Caki2 (cell line): ENCODE results near the gene GGA3. TPM values are rescaled to one million over a fixed set of nuclear protein-coding genes. Genes with fewer than 3 reads are reported as not detected.
"Not testable (repeated sequence)": the region's sequence is repeated elsewhere in the genome, so short reads cannot be mapped to it uniquely, and the experiment has no call there.

ENCODE experiments used
- DNase-seq: peaks from one replicate; pipeline ENCODE4 v3.0.0-alpha.2; 2015; ENCODE audit warnings: low read depth
- in situ Hi-C: cut with HindIII; loops from 2 replicates; pipeline ENCODE4 v1.10.0; 2016; ENCODE audit warnings: low sequenced_read_pairs, low pct_unique_long_range_greater_than_20kb, mixed read lengths
- total RNA-seq: library from RNA; depleted of rRNA; stranded (reverse); fragments of >200 nt; shearing (Covaris generic); gene quantifications from 2 replicates; pipeline ENCODE4 v1.2.3, GENCODE V29; 2014; ENCODE audit warnings: low replicate concordance; rRNA removed

GGA3 gene, protein sequence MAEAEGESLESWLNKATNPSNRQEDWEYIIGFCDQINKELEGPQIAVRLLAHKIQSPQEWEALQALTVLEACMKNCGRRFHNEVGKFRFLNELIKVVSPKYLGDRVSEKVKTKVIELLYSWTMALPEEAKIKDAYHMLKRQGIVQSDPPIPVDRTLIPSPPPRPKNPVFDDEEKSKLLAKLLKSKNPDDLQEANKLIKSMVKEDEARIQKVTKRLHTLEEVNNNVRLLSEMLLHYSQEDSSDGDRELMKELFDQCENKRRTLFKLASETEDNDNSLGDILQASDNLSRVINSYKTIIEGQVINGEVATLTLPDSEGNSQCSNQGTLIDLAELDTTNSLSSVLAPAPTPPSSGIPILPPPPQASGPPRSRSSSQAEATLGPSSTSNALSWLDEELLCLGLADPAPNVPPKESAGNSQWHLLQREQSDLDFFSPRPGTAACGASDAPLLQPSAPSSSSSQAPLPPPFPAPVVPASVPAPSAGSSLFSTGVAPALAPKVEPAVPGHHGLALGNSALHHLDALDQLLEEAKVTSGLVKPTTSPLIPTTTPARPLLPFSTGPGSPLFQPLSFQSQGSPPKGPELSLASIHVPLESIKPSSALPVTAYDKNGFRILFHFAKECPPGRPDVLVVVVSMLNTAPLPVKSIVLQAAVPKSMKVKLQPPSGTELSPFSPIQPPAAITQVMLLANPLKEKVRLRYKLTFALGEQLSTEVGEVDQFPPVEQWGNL
- 8.7 and 14.0 TPM in 2 replicates for total RNA-seq

DNA sequence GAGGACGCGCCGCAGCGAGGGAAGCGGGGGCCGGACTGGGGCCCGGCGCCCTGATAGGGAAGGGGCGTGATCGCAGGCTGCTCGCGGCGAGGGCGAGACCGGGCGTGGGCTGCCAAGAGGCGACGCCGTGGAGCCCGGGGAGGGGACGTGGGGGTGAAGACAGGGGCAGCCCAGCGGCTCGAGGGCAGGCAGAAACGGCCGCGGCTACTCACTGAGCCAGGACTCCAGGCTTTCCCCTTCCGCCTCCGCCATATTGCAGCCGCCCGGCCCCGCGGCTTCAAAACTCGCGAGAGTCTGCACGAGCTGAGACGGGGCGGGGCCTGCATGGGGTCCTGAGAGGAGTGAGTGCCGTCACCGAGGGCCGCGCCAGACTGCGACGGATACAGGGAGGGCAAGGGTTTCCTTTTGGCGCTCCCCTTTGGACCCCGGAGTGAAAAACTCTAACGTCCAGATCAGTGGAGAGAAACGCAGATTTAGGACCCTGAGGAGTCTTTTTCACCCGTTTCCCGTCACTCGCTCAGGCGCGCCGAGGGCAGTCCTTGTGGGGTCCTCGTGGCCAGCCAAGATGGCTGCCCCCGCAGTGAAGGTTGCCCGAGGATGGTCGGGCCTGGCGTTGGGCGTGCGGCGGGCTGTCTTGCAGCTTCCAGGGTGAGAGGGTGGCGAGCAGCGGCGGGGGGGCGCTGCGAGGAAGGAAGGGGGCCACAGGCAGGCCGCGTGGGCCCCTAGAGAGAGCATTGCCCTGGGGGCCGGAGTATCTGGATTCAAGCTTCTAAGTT, at the start of gene GGA3, which contains the start of gene MRPS7:
TSS of gene GGA3 (minus strand) at position 271 of the 776 bp plus-strand sequence. CDS start at position 252, 19 bp downstream.
TSS of gene MRPS7 (plus strand) at position 544 of the 776 bp plus-strand sequence. CDS start at position 566, 22 bp downstream.
- peak; percentile 95 for DNase-seq
- in situ Hi-C loops = no loop called here

DNA sequence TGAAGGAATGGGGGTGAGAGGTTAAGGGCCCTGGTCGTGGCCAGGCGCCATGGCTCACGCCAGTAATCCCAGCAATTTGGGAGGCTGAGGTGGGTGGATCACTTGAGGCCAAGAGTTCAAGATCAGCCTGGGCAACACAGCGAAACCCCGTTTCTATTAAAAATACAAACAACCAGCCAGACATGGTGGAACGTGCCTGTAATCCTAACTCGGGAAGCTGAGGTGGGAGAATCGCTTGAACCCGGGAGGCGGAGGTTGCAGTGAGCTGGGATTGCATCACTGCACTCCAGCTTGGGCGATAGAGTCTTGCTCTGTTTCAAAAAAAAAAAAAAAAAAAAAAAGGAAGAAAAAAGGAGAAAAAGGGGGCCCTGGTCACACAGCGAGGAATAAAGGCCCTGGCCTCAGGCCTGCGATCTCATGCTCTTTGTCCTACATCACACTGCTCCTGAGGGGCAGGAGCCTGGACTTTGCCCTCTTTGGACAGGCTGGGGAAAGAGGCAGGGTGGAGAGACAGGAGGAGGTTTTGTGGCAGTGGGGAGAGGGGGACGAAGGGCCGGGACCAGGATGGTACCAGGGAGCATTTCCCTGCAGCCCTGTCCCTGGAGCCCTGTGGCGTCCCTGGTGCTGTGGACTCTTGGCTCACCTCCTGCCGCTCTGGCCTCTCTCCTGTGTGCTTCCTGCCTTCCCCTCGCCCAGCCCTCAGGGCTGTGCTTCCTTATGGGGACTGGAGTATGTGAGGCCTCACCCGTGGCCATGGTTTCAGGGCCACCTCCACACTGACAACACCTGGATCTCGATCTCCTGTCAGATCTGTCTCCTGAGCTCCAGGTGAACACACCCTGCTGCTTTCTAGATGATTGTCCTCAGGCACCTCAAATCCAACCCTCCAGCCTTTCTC, 47.6 kb upstream of the GGA3 start:
- no peak for DNase-seq
- in situ Hi-C loops = no loop called here

DNA sequence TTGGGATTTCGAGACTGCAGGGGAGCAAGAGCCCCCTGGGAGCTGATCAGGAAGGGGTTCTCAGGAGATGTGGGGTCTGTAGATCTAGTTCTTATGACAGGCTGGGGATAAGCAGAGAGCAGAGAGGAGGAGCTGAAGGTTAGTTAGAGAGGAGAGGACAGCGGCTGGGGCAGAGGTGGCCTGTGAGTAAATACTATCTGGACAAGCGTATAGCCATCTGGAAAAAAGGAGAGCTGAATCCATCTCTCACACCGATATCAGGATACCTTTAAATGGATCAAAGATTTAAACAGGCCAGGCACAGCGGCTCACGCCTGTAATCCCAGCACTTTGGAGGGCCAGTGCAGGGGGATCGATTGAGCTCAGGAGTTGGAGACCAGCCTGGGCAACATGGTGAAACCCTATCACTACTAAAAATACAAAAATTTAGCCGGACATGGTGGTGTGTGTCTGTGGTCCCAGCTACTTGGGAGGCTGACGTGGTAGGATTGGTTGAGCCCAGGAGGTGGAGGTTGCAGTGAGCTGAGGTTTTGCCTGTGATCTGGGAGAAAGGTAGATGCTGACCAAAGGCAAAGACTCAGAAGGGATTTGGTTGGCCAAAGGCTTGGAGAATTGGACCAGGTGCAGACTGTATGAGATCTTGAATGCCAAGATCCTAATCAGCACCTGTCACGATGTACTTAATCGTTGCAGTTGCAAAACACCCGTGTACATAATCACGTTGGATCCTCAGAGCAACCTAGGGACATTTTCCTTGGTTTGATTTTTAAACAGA, 46.7 kb upstream of the GGA3 start:
- DNase-seq = no peak
- in situ Hi-C loops = no loop called here

DNA sequence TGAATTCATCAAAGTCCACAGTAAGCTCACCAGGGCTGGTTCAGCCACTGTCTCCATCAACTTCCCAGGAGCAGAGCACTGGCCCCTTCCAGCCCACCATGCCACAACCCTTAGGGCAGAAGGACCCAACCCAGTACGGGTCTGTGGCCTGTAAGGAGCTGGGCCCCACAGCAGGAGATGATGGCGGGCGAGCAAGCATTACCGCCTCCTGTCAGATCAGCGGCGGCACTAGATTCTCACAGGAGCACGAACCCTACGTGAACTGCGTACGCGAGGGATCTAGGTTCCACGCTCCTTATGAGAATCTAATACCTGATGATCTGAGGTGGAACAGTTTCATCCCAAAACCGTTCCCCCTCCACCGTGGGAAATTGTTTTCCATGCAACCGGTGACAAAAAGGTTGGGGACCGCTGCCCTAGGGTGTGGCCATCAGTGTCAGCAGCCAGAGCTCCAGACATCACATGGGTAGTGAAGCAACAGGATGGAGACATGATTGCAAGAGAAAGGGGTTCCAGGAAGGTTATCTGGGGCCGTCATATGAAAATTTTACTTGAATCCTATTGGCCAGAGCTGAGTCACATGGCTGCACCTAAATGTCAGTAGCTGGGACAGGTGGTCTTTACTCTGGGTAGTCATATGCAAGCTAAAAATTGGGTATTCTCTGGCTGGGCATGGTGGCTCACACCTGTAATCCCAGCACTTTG, 40.2 kb upstream of the GGA3 start:
- DNase-seq = no peak
- in situ Hi-C loops = no loop called here

DNA sequence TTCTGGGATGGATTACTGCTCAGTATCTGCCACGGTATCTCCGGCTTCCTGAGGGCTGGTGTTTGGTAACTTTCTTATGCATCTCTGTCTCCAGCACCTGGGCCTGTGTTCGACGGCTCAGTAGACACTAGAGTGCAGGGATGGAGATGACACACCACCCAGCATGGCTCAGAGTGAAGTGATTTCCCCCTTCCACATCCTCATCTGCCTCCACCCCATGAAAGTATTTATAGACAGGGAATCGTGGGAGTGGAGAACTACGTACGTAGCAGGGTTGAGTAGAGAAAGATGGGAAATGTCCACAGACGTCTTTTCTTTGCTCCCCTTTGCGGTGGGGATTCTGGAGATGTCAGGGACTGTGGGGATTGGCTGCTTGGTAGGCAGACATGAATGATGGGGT, 39.6 kb upstream of the GGA3 start:
- in situ Hi-C loops = no loop called here
- no peak for DNase-seq

DNA sequence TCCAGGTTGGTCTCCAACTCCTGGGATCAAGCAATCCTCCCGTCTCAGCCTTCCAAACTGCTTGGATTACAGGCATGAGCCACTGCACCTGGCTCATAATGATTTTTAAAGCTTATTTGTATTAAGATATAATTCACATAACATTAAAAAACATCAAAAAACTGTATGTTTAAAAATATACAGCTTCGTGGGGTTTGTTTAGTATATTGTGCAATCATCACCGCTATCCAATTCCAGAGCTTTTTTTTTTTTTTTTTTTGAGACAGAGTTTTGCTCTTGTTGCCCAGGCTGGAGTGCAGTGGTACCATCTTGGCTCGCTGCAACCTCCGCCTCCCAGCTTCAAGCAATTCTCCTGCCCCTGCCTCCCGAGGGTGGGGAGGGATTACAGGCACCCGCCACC, 38.9 kb upstream of the GGA3 start:
- DNase-seq = no peak
- in situ Hi-C loops = no loop called here

DNA sequence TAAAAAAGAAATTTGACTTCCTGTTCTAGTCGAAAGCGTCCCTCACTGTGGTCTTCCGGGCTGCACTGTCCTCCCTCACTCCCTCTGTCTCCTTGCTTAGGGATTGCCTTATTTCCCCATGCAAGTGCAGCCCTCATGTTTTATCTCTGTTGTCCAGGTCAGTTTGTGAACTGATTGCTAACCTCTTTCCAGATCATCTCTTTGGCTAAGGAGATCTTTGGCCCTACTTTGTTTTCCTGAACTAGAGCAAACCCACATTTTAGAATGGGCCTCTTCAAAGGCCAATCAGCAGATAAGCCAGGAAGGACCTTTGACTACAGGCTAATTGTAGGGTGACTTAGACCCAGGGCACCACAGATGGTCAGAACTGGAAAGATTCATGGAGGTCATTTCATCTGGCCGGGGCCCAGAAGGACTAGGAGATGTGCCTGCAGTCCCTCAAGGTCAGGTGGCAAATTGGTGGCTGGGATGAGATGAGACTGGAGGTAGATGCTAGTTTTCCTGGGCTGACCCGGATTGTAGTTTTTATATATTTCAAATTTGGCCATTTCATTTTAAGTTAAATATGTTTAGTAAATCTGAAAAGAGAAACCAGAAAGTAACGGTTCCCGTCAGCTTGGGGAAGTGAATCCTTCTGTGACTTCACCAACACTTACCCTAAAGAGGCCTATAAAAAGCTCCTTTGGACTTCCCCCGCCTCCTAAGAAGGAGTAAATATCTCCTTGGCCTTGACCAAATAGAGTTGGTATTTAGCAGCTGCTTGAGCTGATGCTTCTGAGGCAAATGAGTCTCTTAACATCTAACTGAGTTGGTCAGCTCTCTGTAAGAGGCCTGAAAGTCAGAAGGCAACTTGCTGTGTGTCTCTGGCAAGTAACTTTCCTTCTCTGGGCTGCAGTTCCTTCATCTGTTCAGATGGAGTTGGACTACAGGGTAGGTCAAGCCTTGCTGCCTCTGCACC, 34.1 kb upstream of the GGA3 start:
- in situ Hi-C loops = no loop called here
- no peak for DNase-seq

DNA sequence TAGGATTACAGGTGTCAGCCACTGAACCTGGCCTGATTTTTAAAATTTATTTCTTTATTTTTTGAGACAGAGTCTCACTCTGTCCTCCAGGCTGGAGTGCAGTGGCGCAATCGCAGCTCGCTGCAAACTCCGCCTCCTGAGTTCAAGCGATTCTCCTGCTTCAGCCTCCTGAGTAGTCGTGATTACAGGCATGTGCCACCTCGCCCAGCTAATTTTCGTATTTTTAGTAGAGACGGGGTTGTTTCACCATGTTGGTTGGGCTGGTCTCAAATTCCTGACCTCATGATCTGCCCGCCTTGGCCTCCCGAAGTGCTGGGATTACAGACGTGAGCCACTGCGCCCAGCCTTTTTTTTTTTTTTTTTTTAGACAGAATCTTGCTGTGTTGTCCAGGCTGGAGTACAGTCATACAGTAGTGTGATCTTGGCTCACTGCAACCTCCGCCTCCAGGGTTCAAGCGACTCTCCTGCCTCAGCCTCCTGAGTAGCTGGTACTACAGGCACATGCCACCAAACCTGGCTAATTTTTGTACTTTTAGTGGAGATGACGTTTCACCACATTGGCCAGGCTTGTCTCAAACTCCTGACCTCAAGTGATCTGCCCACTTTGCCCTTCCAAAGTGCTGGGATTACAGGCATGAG, 31.5 kb upstream of the GGA3 start:
- DNase-seq, in situ Hi-C loops: not testable (repeated sequence)

DNA sequence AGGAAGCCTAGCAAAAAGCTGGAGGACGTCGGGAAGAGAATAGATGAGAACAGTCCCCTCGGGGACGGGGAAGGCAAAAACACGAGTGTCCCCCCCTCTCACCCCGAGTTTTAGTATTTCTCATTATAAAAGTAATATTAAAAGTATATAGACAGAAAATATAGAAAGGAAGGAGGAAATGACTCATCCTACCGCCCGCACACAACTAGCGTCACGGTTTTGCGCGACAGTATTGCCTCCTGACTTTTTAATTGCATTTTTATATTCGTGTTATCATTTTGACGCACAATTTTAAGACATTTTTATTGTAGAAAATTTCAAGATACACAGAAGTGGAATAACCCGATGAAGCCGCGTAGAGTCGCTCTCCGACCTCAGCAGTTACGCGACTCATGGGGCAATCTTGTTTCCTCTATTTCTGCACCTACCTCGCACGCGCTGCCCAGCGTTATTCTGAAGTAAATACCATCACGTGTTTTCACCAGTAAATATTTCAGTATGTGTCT, 28.5 kb upstream of the GGA3 start:
- no peak for DNase-seq
- in situ Hi-C loops = no loop called here

DNA sequence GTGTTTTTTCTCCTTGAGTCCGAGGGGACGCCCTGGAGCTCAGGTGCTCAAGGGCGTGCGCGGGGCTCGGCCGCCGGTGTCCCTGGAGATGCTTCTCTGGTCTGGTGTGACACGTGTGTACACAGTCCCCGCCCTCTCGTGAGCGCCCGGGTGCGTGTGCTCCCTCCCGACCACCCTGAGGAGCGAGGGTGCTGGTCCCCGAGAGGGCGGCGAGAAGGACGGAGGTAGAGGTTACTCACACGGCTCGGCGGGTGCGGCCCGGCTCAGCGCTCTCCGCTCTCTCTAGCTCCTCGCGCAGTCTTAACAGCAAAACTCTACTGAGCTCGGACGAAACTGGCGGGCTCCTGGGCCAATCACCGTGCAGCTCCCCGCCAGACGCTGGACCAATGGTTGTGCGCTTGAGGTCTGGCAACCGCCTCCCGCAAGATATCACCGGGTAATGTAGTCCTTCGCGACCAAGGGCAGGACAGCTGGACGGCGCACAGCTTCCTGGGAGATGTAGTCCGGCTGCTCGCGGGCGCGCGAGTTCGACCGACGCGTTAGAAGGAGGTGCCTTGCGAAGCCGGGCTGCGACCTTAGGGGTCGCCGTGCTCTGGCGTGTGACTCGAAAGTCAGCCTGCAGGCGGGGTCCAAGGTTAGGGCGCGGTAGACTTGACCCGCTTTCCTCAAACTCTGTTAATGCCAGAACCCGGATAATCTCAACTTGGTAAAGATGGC, 27.9 kb upstream of the GGA3 start, which contains the start of gene SLC25A19:
TSS of gene SLC25A19 (minus strand) at position 319 of the 717 bp plus-strand sequence. CDS start 2,669 bp downstream, outside the sequence.
- in situ Hi-C loops = no loop called here
- DNase-seq = peak; percentile 99

DNA sequence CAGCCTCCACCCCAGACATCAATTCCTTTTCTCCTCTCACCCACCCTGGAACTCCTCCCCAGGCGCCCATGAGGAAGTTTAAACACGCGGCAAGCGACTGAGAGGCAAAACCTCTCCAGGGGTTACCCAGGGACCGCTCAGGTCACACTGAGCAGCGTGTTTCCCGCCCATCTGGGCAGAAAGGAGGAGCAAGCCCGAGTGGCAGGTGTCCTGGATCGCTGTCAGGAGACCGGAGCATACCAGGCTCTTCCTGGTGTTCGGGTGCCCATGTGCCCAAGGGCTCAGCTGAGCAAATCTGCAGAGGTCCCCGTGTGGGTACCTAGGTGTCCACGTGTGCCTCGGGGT, 27.3 kb upstream of the GGA3 start:
- in situ Hi-C loops = no loop called here

DNA sequence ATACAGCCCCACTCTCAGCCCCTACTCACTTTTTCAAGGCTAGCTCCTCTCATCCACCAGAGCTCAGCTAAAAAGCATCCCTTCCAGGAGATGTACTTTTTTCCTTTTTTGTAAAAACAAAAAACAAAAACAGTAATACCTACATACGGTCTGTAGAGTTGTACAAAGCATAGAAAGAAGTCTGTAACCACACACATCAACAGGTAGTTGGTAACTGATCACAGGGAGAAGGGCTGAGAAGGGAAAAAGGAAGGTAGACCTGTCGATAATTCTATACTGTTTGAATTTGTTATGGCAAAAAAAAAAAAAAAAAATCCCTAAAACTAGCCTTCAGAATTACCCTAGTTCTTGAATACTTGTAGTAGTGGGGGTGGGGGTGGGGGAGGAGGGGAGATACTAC, 27.0 kb upstream of the GGA3 start:
- in situ Hi-C loops = no loop called here
- DNase-seq = no peak

More for the DNA sequence above, 27.3 kb upstream of the GGA3 start:
- no peak for DNase-seq

DNA sequence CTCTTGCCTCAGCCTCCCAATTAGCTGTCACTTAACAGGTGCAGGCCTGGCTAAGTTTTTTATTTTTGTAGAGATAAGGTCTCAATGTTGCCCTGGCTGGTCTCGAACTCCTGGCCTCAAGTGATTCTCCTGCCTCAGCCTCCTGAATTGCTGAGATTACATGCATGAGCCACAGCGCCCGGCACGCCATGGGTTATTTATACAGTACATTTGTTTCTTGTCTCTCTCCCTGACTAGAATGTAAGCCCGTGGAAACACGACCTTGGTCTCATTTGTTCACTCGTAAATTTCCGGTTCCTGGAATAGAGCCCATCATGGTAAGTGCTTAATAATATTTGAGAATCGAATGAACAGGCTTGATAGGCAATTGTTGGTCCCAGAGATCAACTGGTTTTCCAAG, 25.8 kb upstream of the GGA3 start:
- in situ Hi-C loops = no loop called here
- DNase-seq = no peak

DNA sequence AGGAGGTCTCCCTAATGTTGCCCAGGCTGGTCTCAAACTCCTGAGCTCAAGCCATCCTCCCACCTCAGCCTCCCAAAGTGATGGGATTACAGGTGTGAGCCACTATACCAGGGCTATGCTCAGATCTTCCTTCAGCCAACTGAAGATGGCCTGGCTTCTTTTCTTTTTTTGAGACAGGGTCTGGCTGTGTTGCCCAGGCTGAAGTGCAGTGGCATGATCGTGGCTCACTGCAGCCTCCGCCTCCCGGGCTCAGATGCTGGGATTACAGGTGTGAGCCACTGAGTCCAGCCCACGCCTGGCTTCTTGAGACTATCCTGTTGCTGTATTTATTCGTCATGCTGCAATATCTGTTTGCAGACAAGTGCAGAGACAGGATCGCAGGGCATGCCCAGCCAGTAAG, 23.7 kb upstream of the GGA3 start:
- in situ Hi-C loops = no loop called here
- DNase-seq = no peak
